K562 (cell line): Measurements from ENCODE around the gene CBLC. TPM values are rescaled to one million over a fixed set of nuclear protein-coding genes. Genes with fewer than 3 reads are reported as not detected.
A peak's percentile ranks its signal among the peaks of the same experiment; 100 is the strongest.

ENCODE experiments used
- HDAC8 ChIP-seq: fragments of 450-650 bp; IDR thresholded peaks from 2 replicates; pipeline ENCODE4 v1.6.1; 2016; ENCODE audit warnings: mild to moderate bottlenecking, missing genetic modification characterization, moderate library complexity, missing compliant biosample characterization
- NFRKB ChIP-seq: fragments of 450-650 bp; IDR thresholded peaks from 2 replicates; pipeline ENCODE4 v1.6.1; 2016; ENCODE audit warnings: low read depth
- RBFOX2 ChIP-seq: fragments of 200-400 bp; formaldehyde crosslinking; IDR thresholded peaks from 2 replicates; pipeline ENCODE4 v1.6.1; 2017; ENCODE audit warnings: low read depth, mild to moderate bottlenecking, low read length, moderate library complexity
- TEAD1 ChIP-seq, 2 experiments: fragments of 450-650 bp in 1 of 2; sonication (generic) in 1 of 2; formaldehyde crosslinking; IDR thresholded peaks; 2 replicates each; pipeline versions ENCODE4 v1.4.0 to v1.8.0; 2020 to 2022; ENCODE audit warnings: mild to moderate bottlenecking in 2 of 2, missing genetic modification reagents in 1 of 2
- ZEB2 ChIP-seq: fragments of 450-650 bp; IDR thresholded peaks from 2 replicates; pipeline ENCODE4 v1.6.1; 2016
- ZNF354B ChIP-seq: fragments of 250-450 bp; sonication (Bioruptor Pico); IDR thresholded peaks from 2 replicates; pipeline ENCODE4 v1.4.0; 2020
- ZSCAN29 ChIP-seq: fragments of 450-650 bp; IDR thresholded peaks from 2 replicates; pipeline ENCODE4 v1.6.1; 2017
- microRNA-seq: library from miRNA; unstranded; fragments of <30 nt; microRNA quantifications from one replicate; pipeline ENCODE4, GENCODE V29; 2018; ENCODE audit warnings: borderline microRNAs expressed
- polyA plus RNA-seq, 8 experiments: library from polyadenylated mRNA; depleted of rRNA in 4 of 8; stranded (reverse) in 5 of 8; unstranded in 3 of 8; fragments of >200 nt; fragmentation: Nextera tagmentation in 2 of 8; fragmentation: Illumina TruSeq in 1 of 8; extraction: Ambion mirVana in 2 of 8; extraction: Trizol in 1 of 8; gene quantifications; 2 replicates each; pipeline versions ENCODE4 v1.2.1 to v1.2.3, GENCODE V29; 2011 to 2014; ENCODE audit warnings: inconsistent platforms in 1 of 8, missing spikeins in 1 of 8
- small RNA-seq: library from RNA; depleted of rRNA; stranded (forward); fragments of <200 nt; gene quantifications from one replicate; pipeline ENCODE3, GENCODE V24; 2014
- total RNA-seq, 7 experiments: library from RNA; depleted of rRNA in 6 of 7; stranded (reverse); fragments of >200 nt in 6 of 7; fragmentation: Illumina TruSeq in 2 of 7; extraction: Trizol in 2 of 7; gene quantifications; 2 replicates each; pipeline versions ENCODE4 v1.2.1 to v1.2.3, GENCODE V29; 2011 to 2021; ENCODE audit warnings: low replicate concordance in 1 of 7
- TF ChIP-seq, protein P1 (sequence below): fragments of 250-450 bp; sonication (Bioruptor Pico); IDR thresholded peaks from 2 replicates; pipeline ENCODE4 v1.5.0; 2021

Gene CBLC
- total and polyA plus RNA-seq, 9 of the 15 experiments (the other 6 are each of a cell fraction or from before 2014, with no cell fraction given) = 0.09 TPM; not detected in 8

DNA sequence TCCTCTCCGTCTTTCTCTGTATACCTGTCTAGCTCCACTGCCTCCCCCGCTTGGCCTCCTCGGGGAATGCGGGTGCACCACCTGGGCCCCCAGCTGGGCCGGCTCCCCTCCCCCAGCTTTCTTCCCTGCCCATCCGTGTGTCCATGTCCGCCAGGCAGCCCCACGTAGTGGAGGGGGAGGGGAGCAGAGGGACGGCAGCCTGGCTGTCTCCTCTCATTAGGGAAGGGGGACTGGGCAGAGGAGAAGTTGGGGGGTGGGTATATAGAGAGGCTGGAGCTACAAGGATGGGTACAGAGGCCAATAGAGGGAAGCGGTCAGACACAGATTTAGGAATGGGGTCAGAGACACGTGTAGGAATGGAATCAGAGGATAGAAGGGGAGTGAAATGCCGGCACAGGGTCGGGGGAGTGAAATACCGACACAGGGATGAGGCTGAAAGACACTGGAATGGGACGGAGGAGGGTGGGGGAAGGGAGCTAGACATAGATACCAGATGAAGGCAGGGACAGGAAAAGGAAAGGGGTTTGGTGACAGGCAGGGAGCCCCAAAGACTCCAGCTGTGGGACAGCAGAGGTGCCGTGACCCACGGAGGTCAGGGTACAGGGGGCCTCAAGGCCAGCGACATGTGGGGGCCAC lies 71.2 kb downstream of the CBLC start (continued):
- TF ChIP-seq, protein P1, sequence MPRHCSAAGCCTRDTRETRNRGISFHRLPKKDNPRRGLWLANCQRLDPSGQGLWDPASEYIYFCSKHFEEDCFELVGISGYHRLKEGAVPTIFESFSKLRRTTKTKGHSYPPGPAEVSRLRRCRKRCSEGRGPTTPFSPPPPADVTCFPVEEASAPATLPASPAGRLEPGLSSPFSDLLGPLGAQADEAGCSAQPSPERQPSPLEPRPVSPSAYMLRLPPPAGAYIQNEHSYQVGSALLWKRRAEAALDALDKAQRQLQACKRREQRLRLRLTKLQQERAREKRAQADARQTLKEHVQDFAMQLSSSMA (CRISPR knock-in tag) = no peak
- TF ChIP-seq ZNF354B = no peak
- TF ChIP-seq ZEB2 = peak; percentile 71
- 0 out of 2 replicates have a peak, but pooled peaks have one; percentile 64 for TF ChIP-seq NFRKB
- 0 out of 4 replicates have a peak, but pooled peaks of 1 of the 2 experiments have one; percentile 33 for TF ChIP-seq TEAD1 (CRISPR knock-in tag; IDR thresholded peaks at IDR 0.05)
- TF ChIP-seq HDAC8 = no peak
- 0 out of 2 replicates have a peak, but pooled peaks have one; percentile 26 for TF ChIP-seq ZSCAN29
- peak; percentile 54 for TF ChIP-seq RBFOX2

Small RNAs within 50 kb of the gene (microRNA-seq; reads per million reads assigned to microRNA genes)
- gene MIR8085 = not detected

Small RNAs within 50 kb of the gene (small RNA-seq; reads per million reads assigned to genes)
- gene RF00156 = not detected

Other genes with a start within 250 kb of the CBLC start
Only the 7 nearest of the 15 such genes appear.
- 0.49 TPM in 1 of 2 replicates, not detected in the other for gene CEACAM19, start 106.4 kb upstream of the CBLC start, total RNA-seq (2014; rRNA removed)
- 0.13 and 0.15 TPM in 2 replicates for gene CEACAM19, start 106.4 kb upstream of the CBLC start, total RNA-seq (2014; rRNA removed; fragmentation: Illumina TruSeq; extraction: Trizol)
- 0.15 TPM in 1 of 2 replicates, not detected in the other for gene CEACAM19, start 106.4 kb upstream of the CBLC start, total RNA-seq (2015; rRNA removed; fragmentation: Illumina TruSeq; extraction: Trizol)
- 0.09 and 0.29 TPM in 2 replicates for gene CEACAM19, start 106.4 kb upstream of the CBLC start, total RNA-seq (2021)
- 0.17 and 0.31 TPM in 2 replicates for gene CEACAM19, start 106.4 kb upstream of the CBLC start, polyA plus RNA-seq (2011; rRNA removed)
- gene CEACAM19, start 106.4 kb upstream of the CBLC start, polyA plus RNA-seq (2014; fragmentation: Illumina TruSeq; extraction: Trizol) = 0.17 and 0.30 TPM in 2 replicates
- not detected for gene CEACAM19, start 106.4 kb upstream of the CBLC start, polyA plus RNA-seq (2014; fragmentation: Nextera tagmentation; extraction: Ambion mirVana)
- 0.50 TPM in 1 of 2 replicates, not detected in the other for gene CEACAM19, start 106.4 kb upstream of the CBLC start, polyA plus RNA-seq (2014; rRNA removed)
- not detected in 2 replicates for gene CEACAM16, start 78.7 kb upstream of the CBLC start, total RNA-seq (2014; rRNA removed)
- gene CEACAM16, start 78.7 kb upstream of the CBLC start, total RNA-seq (2014; rRNA removed; fragmentation: Illumina TruSeq; extraction: Trizol) = not detected in 2 replicates
- not detected in 2 replicates for gene CEACAM16, start 78.7 kb upstream of the CBLC start, total RNA-seq (2015; rRNA removed; fragmentation: Illumina TruSeq; extraction: Trizol)
- not detected in 2 replicates for gene CEACAM16, start 78.7 kb upstream of the CBLC start, total RNA-seq (2021)
- gene CEACAM16, start 78.7 kb upstream of the CBLC start, polyA plus RNA-seq (2011; rRNA removed) = not detected in 2 replicates
- gene CEACAM16, start 78.7 kb upstream of the CBLC start, polyA plus RNA-seq (2014; fragmentation: Illumina TruSeq; extraction: Trizol) = not detected in 2 replicates
- not detected for gene CEACAM16, start 78.7 kb upstream of the CBLC start, polyA plus RNA-seq (2014; fragmentation: Nextera tagmentation; extraction: Ambion mirVana)
- gene CEACAM16, start 78.7 kb upstream of the CBLC start, polyA plus RNA-seq (2014; rRNA removed) = not detected in 2 replicates
- gene BCL3, start 29.2 kb upstream of the CBLC start, total RNA-seq (2014; rRNA removed) = 1.1 TPM in 2 replicates
- gene BCL3, start 29.2 kb upstream of the CBLC start, total RNA-seq (2014; rRNA removed; fragmentation: Illumina TruSeq; extraction: Trizol) = 0.07 TPM in 1 of 2 replicates, not detected in the other
- 0.33 and 0.72 TPM in 2 replicates for gene BCL3, start 29.2 kb upstream of the CBLC start, total RNA-seq (2015; rRNA removed; fragmentation: Illumina TruSeq; extraction: Trizol)
- gene BCL3, start 29.2 kb upstream of the CBLC start, total RNA-seq (2021) = 1.9 and 2.4 TPM in 2 replicates
- gene BCL3, start 29.2 kb upstream of the CBLC start, polyA plus RNA-seq (2011; rRNA removed) = 0.28 and 1.2 TPM in 2 replicates
- 0.67 and 0.93 TPM in 2 replicates for gene BCL3, start 29.2 kb upstream of the CBLC start, polyA plus RNA-seq (2014; fragmentation: Illumina TruSeq; extraction: Trizol)
- under 1 TPM in 1 of 2 experiments, not detected in 1; 0.03 TPM for gene BCL3, start 29.2 kb upstream of the CBLC start, polyA plus RNA-seq (2014; fragmentation: Nextera tagmentation; extraction: Ambion mirVana)
- 0.97 and 2.4 TPM in 2 replicates for gene BCL3, start 29.2 kb upstream of the CBLC start, polyA plus RNA-seq (2014; rRNA removed)
- 0.14 and 0.41 TPM in 2 replicates for gene BCAM, start 31.2 kb downstream of the CBLC start, total RNA-seq (2014; rRNA removed)
- gene BCAM, start 31.2 kb downstream of the CBLC start, total RNA-seq (2014; rRNA removed; fragmentation: Illumina TruSeq; extraction: Trizol) = 0.06 and 0.07 TPM in 2 replicates
- 0.33 and 0.38 TPM in 2 replicates for gene BCAM, start 31.2 kb downstream of the CBLC start, total RNA-seq (2015; rRNA removed; fragmentation: Illumina TruSeq; extraction: Trizol)
- 1.3 and 1.9 TPM in 2 replicates for gene BCAM, start 31.2 kb downstream of the CBLC start, total RNA-seq (2021)
- gene BCAM, start 31.2 kb downstream of the CBLC start, polyA plus RNA-seq (2011; rRNA removed) = 0.18 and 1.5 TPM in 2 replicates
- gene BCAM, start 31.2 kb downstream of the CBLC start, polyA plus RNA-seq (2014; fragmentation: Illumina TruSeq; extraction: Trizol) = 0.45 and 0.47 TPM in 2 replicates
- gene BCAM, start 31.2 kb downstream of the CBLC start, polyA plus RNA-seq (2014; fragmentation: Nextera tagmentation; extraction: Ambion mirVana) = not detected
- 0.76 and 1.1 TPM in 2 replicates for gene BCAM, start 31.2 kb downstream of the CBLC start, polyA plus RNA-seq (2014; rRNA removed)
- 65.3 and 78.5 TPM in 2 replicates for gene NECTIN2, start 68.4 kb downstream of the CBLC start, total RNA-seq (2014; rRNA removed)
- 29.8 and 34.9 TPM in 2 replicates for gene NECTIN2, start 68.4 kb downstream of the CBLC start, total RNA-seq (2014; rRNA removed; fragmentation: Illumina TruSeq; extraction: Trizol)
- gene NECTIN2, start 68.4 kb downstream of the CBLC start, total RNA-seq (2015; rRNA removed; fragmentation: Illumina TruSeq; extraction: Trizol) = 33.8 and 36.5 TPM in 2 replicates
- gene NECTIN2, start 68.4 kb downstream of the CBLC start, total RNA-seq (2021) = 83.6 and 84.8 TPM in 2 replicates
- gene NECTIN2, start 68.4 kb downstream of the CBLC start, polyA plus RNA-seq (2011; rRNA removed) = 32.7 and 73.0 TPM in 2 replicates
- 92.7 and 94.9 TPM in 2 replicates for gene NECTIN2, start 68.4 kb downstream of the CBLC start, polyA plus RNA-seq (2014; fragmentation: Illumina TruSeq; extraction: Trizol)
- gene NECTIN2, start 68.4 kb downstream of the CBLC start, polyA plus RNA-seq (2014; fragmentation: Nextera tagmentation; extraction: Ambion mirVana) = 1 to 10 TPM; 3.9 to 4.9 TPM
- gene NECTIN2, start 68.4 kb downstream of the CBLC start, polyA plus RNA-seq (2014; rRNA removed) = 41.4 and 43.6 TPM in 2 replicates
- 194 and 237 TPM in 2 replicates for gene TOMM40, start 113.4 kb downstream of the CBLC start, total RNA-seq (2014; rRNA removed)
- 71.1 and 81.5 TPM in 2 replicates for gene TOMM40, start 113.4 kb downstream of the CBLC start, total RNA-seq (2014; rRNA removed; fragmentation: Illumina TruSeq; extraction: Trizol)
- 165 and 169 TPM in 2 replicates for gene TOMM40, start 113.4 kb downstream of the CBLC start, total RNA-seq (2015; rRNA removed; fragmentation: Illumina TruSeq; extraction: Trizol)
- 290 and 296 TPM in 2 replicates for gene TOMM40, start 113.4 kb downstream of the CBLC start, total RNA-seq (2021)
- 101 and 117 TPM in 2 replicates for gene TOMM40, start 113.4 kb downstream of the CBLC start, polyA plus RNA-seq (2011; rRNA removed)
- gene TOMM40, start 113.4 kb downstream of the CBLC start, polyA plus RNA-seq (2014; fragmentation: Illumina TruSeq; extraction: Trizol) = 160 and 200 TPM in 2 replicates
- 1 to 10 TPM in 1 of 2 experiments, under 1 TPM in 1; 0.89 to 5.4 TPM for gene TOMM40, start 113.4 kb downstream of the CBLC start, polyA plus RNA-seq (2014; fragmentation: Nextera tagmentation; extraction: Ambion mirVana)
- gene TOMM40, start 113.4 kb downstream of the CBLC start, polyA plus RNA-seq (2014; rRNA removed) = 192 and 229 TPM in 2 replicates
- 113 and 122 TPM in 2 replicates for gene APOE, start 127.9 kb downstream of the CBLC start, total RNA-seq (2014; rRNA removed)
- gene APOE, start 127.9 kb downstream of the CBLC start, total RNA-seq (2014; rRNA removed; fragmentation: Illumina TruSeq; extraction: Trizol) = 5.9 and 11.8 TPM in 2 replicates
- 180 and 204 TPM in 2 replicates for gene APOE, start 127.9 kb downstream of the CBLC start, total RNA-seq (2015; rRNA removed; fragmentation: Illumina TruSeq; extraction: Trizol)
- gene APOE, start 127.9 kb downstream of the CBLC start, total RNA-seq (2021) = 88.7 and 92.0 TPM in 2 replicates
- 27.5 and 37.5 TPM in 2 replicates for gene APOE, start 127.9 kb downstream of the CBLC start, polyA plus RNA-seq (2011; rRNA removed)
- 17.5 and 32.7 TPM in 2 replicates for gene APOE, start 127.9 kb downstream of the CBLC start, polyA plus RNA-seq (2014; fragmentation: Illumina TruSeq; extraction: Trizol)
- gene APOE, start 127.9 kb downstream of the CBLC start, polyA plus RNA-seq (2014; fragmentation: Nextera tagmentation; extraction: Ambion mirVana) = under 1 TPM in 1 of 2 experiments, not detected in 1; 0.14 TPM
- gene APOE, start 127.9 kb downstream of the CBLC start, polyA plus RNA-seq (2014; rRNA removed) = 124 TPM in 2 replicates